GM12891 (cell line): ENCODE results near the gene EFEMP2.

Experiments used
- DNase-seq: peaks from one replicate; pipeline ENCODE4 v3.0.0; 2011; ENCODE audit warnings: low spot score; ENCODE audit not compliant: insufficient read length
- FAIRE-seq: peaks from 2 replicates; lab custom pipeline; 2011; peaks lifted over from hg19 to GRCh38; lab: Jason Lieb, UNC
- PAX5 ChIP-seq: IDR thresholded peaks from 2 replicates; pipeline ENCODE4 v1.6.1; 2011; ENCODE audit warnings: low read length, moderate library complexity, mild to moderate bottlenecking; ENCODE audit not compliant: insufficient read depth, severe bottlenecking
- POLR2A ChIP-seq: IDR thresholded peaks from 2 replicates; pipeline ENCODE4 v1.6.1; 2011; ENCODE audit warnings: low read depth, low read length, control low read depth
- POLR2AphosphoS5 ChIP-seq: IDR thresholded peaks from 2 replicates; pipeline ENCODE4 v1.6.1; 2011; ENCODE audit warnings: low read depth, low read length, control low read depth
- POU2F2 ChIP-seq: IDR thresholded peaks from 2 replicates; pipeline ENCODE4 v1.6.1; 2011; ENCODE audit warnings: low read depth, mild to moderate bottlenecking, control low read depth, low read length, moderate library complexity
- SPI1 ChIP-seq: IDR thresholded peaks from 2 replicates; pipeline ENCODE4 v1.6.1; 2011; ENCODE audit warnings: low read depth, low read length, control low read depth
- TAF1 ChIP-seq: IDR thresholded peaks from 2 replicates; pipeline ENCODE4 v1.6.1; 2011; ENCODE audit warnings: low read depth, low read length, control low read depth

EFEMP2 gene

GRCh38 chr11:65826984-65827735 lies 45.4 kb downstream of the EFEMP2 start:
- no peak for FAIRE-seq
- no peak for TF ChIP-seq POU2F2
- TF ChIP-seq POLR2A = no peak
- no peak for TF ChIP-seq POLR2AphosphoS5
- TF ChIP-seq PAX5 = no peak
- TF ChIP-seq SPI1 = no peak
- TF ChIP-seq TAF1 = no peak
- no peak for DNase-seq

GRCh38 chr11:65822776-65823528 lies 49.6 kb downstream of the EFEMP2 start:
- no peak for DNase-seq
- TF ChIP-seq SPI1 (no peak), POU2F2 (no peak), POLR2AphosphoS5 (no peak), POLR2A (no peak), PAX5 (no peak), TAF1 (no peak)
- no peak for FAIRE-seq

GRCh38 chr11:65821107-65821506 lies 51.5 kb downstream of the EFEMP2 start:
- DNase-seq = no peak
- no peak for FAIRE-seq
- TF ChIP-seq TAF1 (no peak), POU2F2 (no peak), PAX5 (no peak), POLR2A (no peak), SPI1 (no peak), POLR2AphosphoS5 (no peak)

- peak; percentile 97 for FAIRE-seq
- TF ChIP-seq PAX5 (peak; percentile 59), POLR2A (no peak)
- peak; percentile 95 for DNase-seq
These were observed 54.5 kb downstream of the EFEMP2 start for GRCh38 chr11:65817835-65818680.

- DNase-seq = no peak
- no peak for FAIRE-seq
- TF ChIP-seq PAX5 = no peak
- no peak for TF ChIP-seq POU2F2
- TF ChIP-seq SPI1 = no peak
- TF ChIP-seq POLR2A = no peak
These were observed 55.2 kb downstream of the EFEMP2 start for GRCh38 chr11:65817312-65817834.

GRCh38 chr11:65816696-65817095 lies 55.9 kb downstream of the EFEMP2 start:
- DNase-seq (no peak), FAIRE-seq (no peak)
- no peak for TF ChIP-seq PAX5
- no peak for TF ChIP-seq TAF1
- TF ChIP-seq SPI1 = no peak
- no peak for TF ChIP-seq POU2F2
- TF ChIP-seq POLR2A = no peak
- no peak for TF ChIP-seq POLR2AphosphoS5
